Stimulated activated CD4-positive, alpha-beta T cell treated with anti-CD3 and anti-CD28 coated beads, Interleukin-12 subunit alpha, Interleukin-12 subunit beta, amount 100 ng/mL, for 4 hours (primary cell): Measurements from ENCODE around the gene CLVS2.

Experiments used
- DNase-seq: peaks from one replicate; pipeline ENCODE4 v3.0.0-alpha.2; 2020

Gene CLVS2

GRCh38 chr6:122995921-122996793, at the start of gene CLVS2:
CLVS2 (plus strand) TSS chr6:122996235; CDS start chr6:122997778, 1,543 bp downstream.
- no peak for DNase-seq

GRCh38 chr6:122947355-122947754, 48.7 kb upstream of the CLVS2 start:
- no peak for DNase-seq

- no peak for DNase-seq
Observed at GRCh38 chr6:122953766-122954165, 42.3 kb upstream of the CLVS2 start.

- no peak for DNase-seq
Observed at GRCh38 chr6:122956376-122956775, 39.7 kb upstream of the CLVS2 start.

GRCh38 chr6:122962000-122962624, 33.9 kb upstream of the CLVS2 start:
- no peak for DNase-seq

- no peak for DNase-seq
Observed at GRCh38 chr6:122969999-122970533, 26.0 kb upstream of the CLVS2 start.

GRCh38 chr6:122977180-122977579, 18.9 kb upstream of the CLVS2 start:
- no peak for DNase-seq

- no peak for DNase-seq
Observed at GRCh38 chr6:122984393-122984792, 11.6 kb upstream of the CLVS2 start.

GRCh38 chr6:122994256-122994655, 1.8 kb upstream of the CLVS2 start:
- no peak for DNase-seq

GRCh38 chr6:122996794-122997505, 915 bp downstream of the CLVS2 start:
- no peak for DNase-seq

GRCh38 chr6:122997541-122998150, 1.6 kb downstream of the CLVS2 start:
- no peak for DNase-seq

- DNase-seq, result no peak
Observed at GRCh38 chr6:122998403-122998975, 2.5 kb downstream of the CLVS2 start.

GRCh38 chr6:123000244-123000770, 4.3 kb downstream of the CLVS2 start:
- DNase-seq, result no peak

- DNase-seq, result no peak
Observed at GRCh38 chr6:123001540-123001939, 5.5 kb downstream of the CLVS2 start.

GRCh38 chr6:123007885-123008284, 11.8 kb downstream of the CLVS2 start:
- DNase-seq, result no peak

- no peak for DNase-seq
Observed at GRCh38 chr6:123009059-123009458, 13.0 kb downstream of the CLVS2 start.

GRCh38 chr6:123014835-123015234, 18.8 kb downstream of the CLVS2 start:
- no peak for DNase-seq

GRCh38 chr6:123016431-123017103, 20.5 kb downstream of the CLVS2 start:
- DNase-seq, result no peak

GRCh38 chr6:123017104-123017682, 21.2 kb downstream of the CLVS2 start:
- DNase-seq, result no peak

GRCh38 chr6:123022975-123023374, 26.9 kb downstream of the CLVS2 start:
- DNase-seq, result no peak

GRCh38 chr6:123024976-123025375, 28.9 kb downstream of the CLVS2 start:
- no peak for DNase-seq
